K562 (cell line): Measurements from ENCODE around the gene TMEM209. TPM values are rescaled to one million over a fixed set of nuclear protein-coding genes. Genes with fewer than 3 reads are reported as not detected.

Experiments
- BCL6 ChIP-seq: fragments of 250-450 bp; sonication (Bioruptor Pico); IDR thresholded peaks from 2 replicates; pipeline ENCODE4 v1.4.0; 2020
- CAMTA2 ChIP-seq: fragments of 250-450 bp; sonication (Bioruptor Pico); conservative IDR thresholded peaks from 2 replicates; pipeline ENCODE4 v1.5.1; 2022
- CBX1 ChIP-seq: sonication (generic); IDR thresholded peaks from 2 replicates; pipeline ENCODE4 v1.6.1; 2016; ENCODE audit warnings: antibody characterized with exemption, low read depth, mild to moderate bottlenecking
- CCNT2 ChIP-seq: IDR thresholded peaks from 2 replicates; pipeline ENCODE4 v1.6.1; 2011; ENCODE audit warnings: borderline replicate concordance, low read depth, mild to moderate bottlenecking, moderate library complexity, mixed read lengths, low read length; ENCODE audit not compliant: insufficient read length; ENCODE audit errors: extremely low read depth
- ETS2 ChIP-seq: IDR thresholded peaks from 2 replicates; pipeline ENCODE4 v1.6.1; 2016; ENCODE audit warnings: borderline replicate concordance, missing genetic modification characterization, mild to moderate bottlenecking, moderate library complexity, missing compliant biosample characterization; ENCODE audit not compliant: poor library complexity, severe bottlenecking
- FOXA3 ChIP-seq, 2 experiments: fragments of 450-650 bp in 1 of 2; sonication (generic) in 1 of 2; formaldehyde crosslinking; IDR thresholded peaks in 1 of 2; conservative IDR thresholded peaks in 1 of 2; 2 replicates each; pipeline versions ENCODE4 v1.4.0 to v1.8.0; 2020 to 2022; ENCODE audit warnings: mild to moderate bottlenecking in 2 of 2, missing genetic modification reagents in 1 of 2
- GATA2 ChIP-seq: sonication (generic); formaldehyde crosslinking; IDR thresholded peaks from 2 replicates; pipeline ENCODE4 v1.4.0; 2020; ENCODE audit warnings: mild to moderate bottlenecking, missing genetic modification reagents
- KAT7 ChIP-seq: sonication (generic); formaldehyde crosslinking; IDR thresholded peaks from 2 replicates; pipeline ENCODE4 v1.8.0; 2022; ENCODE audit warnings: missing genetic modification reagents, mild to moderate bottlenecking, borderline replicate concordance
- KLF16 ChIP-seq: IDR thresholded peaks from 2 replicates; pipeline ENCODE4 v1.6.1; 2016; ENCODE audit warnings: antibody characterized with exemption
- MAX ChIP-seq: sonication (generic); formaldehyde crosslinking; IDR thresholded peaks from 2 replicates; pipeline ENCODE4 v1.9.0; 2022; ENCODE audit warnings: mild to moderate bottlenecking, missing genetic modification reagents
- NFRKB ChIP-seq: fragments of 450-650 bp; IDR thresholded peaks from 2 replicates; pipeline ENCODE4 v1.6.1; 2016; ENCODE audit warnings: low read depth
- PHB ChIP-seq: fragments of 250-450 bp; sonication (Bioruptor Pico); IDR thresholded peaks from 2 replicates; pipeline ENCODE4 v1.5.0; 2021
- PTTG1 ChIP-seq: fragments of 450-650 bp; IDR thresholded peaks from 2 replicates; pipeline ENCODE4 v1.6.1; 2016; ENCODE audit warnings: low read depth, mild to moderate bottlenecking, missing genetic modification characterization, missing compliant biosample characterization
- RBFOX2 ChIP-seq: fragments of 200-400 bp; formaldehyde crosslinking; IDR thresholded peaks from 2 replicates; pipeline ENCODE4 v1.6.1; 2017; ENCODE audit warnings: low read depth, mild to moderate bottlenecking, low read length, moderate library complexity
- RBM39 ChIP-seq: fragments of 200-400 bp; formaldehyde crosslinking; optimal IDR thresholded peaks from 2 replicates; pipeline ENCODE3; 2018; ENCODE audit warnings: low read depth, low read length
- SAP30 ChIP-seq: fragments of 200-600 bp; sonication (generic); IDR thresholded peaks from 2 replicates; pipeline ENCODE4 v1.6.1; 2012; ENCODE audit warnings: borderline replicate concordance, low read depth, mild to moderate bottlenecking, moderate library complexity, low read length, control low read depth, inconsistent platforms; ENCODE audit not compliant: insufficient read depth, poor library complexity, severe bottlenecking
- SIN3B ChIP-seq: fragments of 450-650 bp; IDR thresholded peaks from 2 replicates; pipeline ENCODE4 v1.6.1; 2017; ENCODE audit warnings: low read depth, mild to moderate bottlenecking, moderate library complexity
- SNIP1 ChIP-seq: fragments of 450-650 bp; IDR thresholded peaks from 2 replicates; pipeline ENCODE4 v1.7.1; 2017; ENCODE audit warnings: low read depth, mild to moderate bottlenecking
- SP2 ChIP-seq: IDR thresholded peaks from 2 replicates; pipeline ENCODE4 v1.6.1; 2011; ENCODE audit warnings: mild to moderate bottlenecking, low read depth, low read length, moderate library complexity; ENCODE audit not compliant: poor library complexity, severe bottlenecking; ENCODE audit errors: extremely low read depth
- ZC3H11A ChIP-seq: IDR thresholded peaks from 2 replicates; pipeline ENCODE4 v1.6.1; 2012; ENCODE audit warnings: low read depth, low read length, improper control_type of control experiment
- ZFP91 ChIP-seq: sonication (generic); formaldehyde crosslinking; IDR thresholded peaks from 2 replicates; pipeline ENCODE4 v1.8.0; 2022; ENCODE audit warnings: mild to moderate bottlenecking, missing genetic modification reagents
- ZNF592 ChIP-seq: fragments of 450-650 bp; IDR thresholded peaks from 2 replicates; pipeline ENCODE4 v1.6.1; 2017; ENCODE audit warnings: antibody characterized with exemption, mild to moderate bottlenecking
- polyA plus RNA-seq, 8 experiments: library from polyadenylated mRNA; depleted of rRNA in 4 of 8; stranded (reverse) in 5 of 8; unstranded in 3 of 8; fragments of >200 nt; fragmentation: Nextera tagmentation in 2 of 8; fragmentation: Illumina TruSeq in 1 of 8; extraction: Ambion mirVana in 2 of 8; extraction: Trizol in 1 of 8; gene quantifications; 2 replicates each; pipeline versions ENCODE4 v1.2.1 to v1.2.3, GENCODE V29; 2011 to 2014; ENCODE audit warnings: inconsistent platforms in 1 of 8, missing spikeins in 1 of 8
- total RNA-seq, 7 experiments: library from RNA; depleted of rRNA in 6 of 7; stranded (reverse); fragments of >200 nt in 6 of 7; fragmentation: Illumina TruSeq in 2 of 7; extraction: Trizol in 2 of 7; gene quantifications; 2 replicates each; pipeline versions ENCODE4 v1.2.1 to v1.2.3, GENCODE V29; 2011 to 2021; ENCODE audit warnings: low replicate concordance in 1 of 7

The TMEM209 gene
- total and polyA plus RNA-seq, 9 of the 15 experiments (the other 6 are each of a cell fraction or from before 2014, with no cell fraction given) = 36.8 to 116 (median 76.6) TPM

GRCh38 chr7:130136579-130137167 is 68.5 kb downstream of the TMEM209 start (continued):
- TF ChIP-seq ZC3H11A = no peak
- TF ChIP-seq NFRKB = no peak
- no peak for TF ChIP-seq RBFOX2
- no peak for TF ChIP-seq SNIP1
- TF ChIP-seq FOXA3 (CRISPR knock-in tag; conservative IDR thresholded peaks at IDR 0.05 in 1 of 2, IDR thresholded peaks at IDR 0.05 in 1 of 2) = peak in 1 of 2 experiments; percentile 22; a peak in 1 of 4 replicates
- TF ChIP-seq ZFP91 (CRISPR knock-in tag) = no peak
- no peak for TF ChIP-seq CCNT2
- no peak for TF ChIP-seq SP2
- peak; percentile 38 for TF ChIP-seq SAP30
- TF ChIP-seq KLF16 = no peak
- no peak for TF ChIP-seq PTTG1 (tag)
- TF ChIP-seq ZNF592 = 0 out of 2 replicates have a peak, but pooled peaks have one; percentile 49
- TF ChIP-seq MAX (CRISPR knock-in tag) = no peak
- no peak for TF ChIP-seq SIN3B
- no peak for TF ChIP-seq CBX1
- no peak for TF ChIP-seq RBM39
- peak; percentile 78; the same call in 1 of the 2 replicates for TF ChIP-seq KAT7 (CRISPR knock-in tag)
- no peak for TF ChIP-seq BCL6
- TF ChIP-seq GATA2 (CRISPR knock-in tag) = no peak
- TF ChIP-seq ETS2 (tag) = no peak
- no peak for TF ChIP-seq PHB (CRISPR knock-in tag)
- TF ChIP-seq CAMTA2 (CRISPR knock-in tag) = no peak
